IMR-90 (cell line): ENCODE measurements around the gene TPRKB. TPM values are rescaled to one million over a fixed set of nuclear protein-coding genes. Genes with fewer than 3 reads are reported as not detected.

Source experiments
- ATAC-seq: fragments of 200-7000 bp; cut with Tn5 transposase; 2 replicates; pipeline ENCODE4 v1.9.1; 2020; ENCODE audit warnings: low read depth, mild to moderate bottlenecking, moderate library complexity
- BruUV-seq: library from RNA; stranded (reverse); fragments of 400-500 nt; replicated peaks from 2 replicates; lab custom pipeline; 2021; lab: Mats Ljungman, UMichigan
- CTCF ChIA-PET: fragments of 300-600 bp; formaldehyde crosslinking; extraction: SDS; loops from one replicate; lab custom pipeline; 2021; ENCODE audit warnings: antibody characterized with exemption; lab: Yijun Ruan, JAX
- POLR2A ChIA-PET: fragments of 300-600 bp; sonication (Branson Sonifier 250); formaldehyde crosslinking; loops from one replicate; lab custom pipeline; 2022; ENCODE audit warnings: antibody characterized with exemption; ENCODE audit not compliant: unreplicated experiment; lab: Charles Lee
- DNase-seq: peaks from one replicate; pipeline ENCODE4 v3.0.0; 2013
- H2AFZ ChIP-seq: replicated peaks from 2 replicates; pipeline ENCODE3; 2013; ENCODE audit warnings: low read length, mild to moderate bottlenecking; ENCODE audit not compliant: poor library complexity
- H2AK5ac ChIP-seq: 2 replicates; pipeline ENCODE4 v1.6.1; 2013; ENCODE audit warnings: low read depth, low read length, inconsistent platforms
- H2AK9ac ChIP-seq: replicated peaks from 2 replicates; pipeline ENCODE3; 2013; ENCODE audit warnings: mild to moderate bottlenecking, low read depth, low read length, moderate library complexity; ENCODE audit not compliant: poor library complexity
- H2BK120ac ChIP-seq: 2 replicates; pipeline ENCODE4 v1.6.1; 2013; ENCODE audit warnings: low read depth, low read length, inconsistent platforms
- H2BK15ac ChIP-seq: 3 replicates; pipeline ENCODE4 v1.6.1; 2013; ENCODE audit warnings: low read depth, low read length, inconsistent platforms
- H2BK20ac ChIP-seq: 2 replicates; pipeline ENCODE4 v1.6.1; 2013; ENCODE audit warnings: low read depth, mild to moderate bottlenecking, inconsistent platforms, low read length, moderate library complexity
- H2BK5ac ChIP-seq: 2 replicates; pipeline ENCODE4 v1.6.1; 2013; ENCODE audit warnings: mild to moderate bottlenecking, low read depth, low read length, inconsistent platforms; ENCODE audit not compliant: poor library complexity, severe bottlenecking
- H3K14ac ChIP-seq: replicated peaks from 2 replicates; pipeline ENCODE4 v1.6.1; 2013; ENCODE audit warnings: low read depth, low read length, inconsistent platforms
- H3K18ac ChIP-seq: 2 replicates; pipeline ENCODE4 v1.6.1; 2013; ENCODE audit warnings: low read depth, low read length, control low read depth
- H3K23ac ChIP-seq: 2 replicates; pipeline ENCODE4 v1.6.1; 2013; ENCODE audit warnings: low read depth, low read length, inconsistent platforms
- H3K27ac ChIP-seq: 2 replicates; pipeline ENCODE4 v1.5.1; 2013; ENCODE audit warnings: mild to moderate bottlenecking, control low read depth, low read length; ENCODE audit not compliant: insufficient read depth
- H3K27me3 ChIP-seq: 2 replicates; pipeline ENCODE4 v1.6.1; 2013; ENCODE audit warnings: low read length; ENCODE audit not compliant: control insufficient read depth, insufficient read depth
- H3K36me3 ChIP-seq: 2 replicates; pipeline ENCODE4 v1.6.1; 2013; ENCODE audit warnings: low read length, mixed read lengths; ENCODE audit not compliant: control insufficient read depth, insufficient read depth
- H3K4ac ChIP-seq: 2 replicates; pipeline ENCODE4 v1.6.1; 2013; ENCODE audit warnings: low read depth, low read length, inconsistent platforms
- H3K4me1 ChIP-seq: 2 replicates; pipeline ENCODE4 v1.6.1; 2013; ENCODE audit warnings: low read length, mixed read lengths; ENCODE audit not compliant: control insufficient read depth, insufficient read depth
- H3K4me2 ChIP-seq: 2 replicates; pipeline ENCODE4 v1.6.1; 2013; ENCODE audit warnings: low read depth, mild to moderate bottlenecking, control low read depth, low read length, moderate library complexity
- H3K4me3 ChIP-seq: 2 replicates; pipeline ENCODE4 v1.5.1; 2013; ENCODE audit warnings: low read depth, mild to moderate bottlenecking, control low read depth, low read length, moderate library complexity; ENCODE audit not compliant: insufficient read depth
- H3K56ac ChIP-seq: 2 replicates; pipeline ENCODE4 v1.6.1; 2013; ENCODE audit warnings: low read length, inconsistent platforms; ENCODE audit not compliant: insufficient read depth; ENCODE audit errors: extremely low read depth
- H3K79me1 ChIP-seq, 2 experiments: 2 replicates each; pipeline ENCODE4 v1.6.1; 2013; ENCODE audit warnings: low read length in 2 of 2, inconsistent platforms in 1 of 2, low read depth in 1 of 2
- H3K9ac ChIP-seq: 2 replicates; pipeline ENCODE4 v1.6.1; 2013; ENCODE audit warnings: low read depth, low read length, control low read depth
- H3K9me1 ChIP-seq: 2 replicates; pipeline ENCODE4 v1.6.1; 2013; ENCODE audit warnings: low read length, inconsistent platforms; ENCODE audit not compliant: insufficient read depth
- H3K9me3 ChIP-seq: 2 replicates; pipeline ENCODE4 v1.6.1; 2013; ENCODE audit warnings: low read length; ENCODE audit not compliant: control insufficient read depth, insufficient read depth
- H4K20me1 ChIP-seq: 2 replicates; pipeline ENCODE4 v1.6.1; 2013; ENCODE audit warnings: low read length, inconsistent platforms; ENCODE audit not compliant: insufficient read depth
- H4K5ac ChIP-seq: 2 replicates; pipeline ENCODE4 v1.6.1; 2013; ENCODE audit warnings: mild to moderate bottlenecking, low read depth, low read length, control low read depth
- H4K8ac ChIP-seq, 2 experiments: 2 replicates each; pipeline ENCODE4 v1.6.1; 2013; ENCODE audit warnings: low read depth in 2 of 2, low read length in 2 of 2, control low read depth in 1 of 2, inconsistent platforms in 1 of 2
- H4K91ac ChIP-seq: 2 replicates; pipeline ENCODE4 v1.6.1; 2013; ENCODE audit warnings: low read depth, low read length, inconsistent platforms; ENCODE audit not compliant: insufficient read depth
- CEBPB ChIP-seq: IDR thresholded peaks from 2 replicates; pipeline ENCODE4 v1.6.1; 2012; ENCODE audit warnings: low read depth, low read length, improper control_type of control experiment
- CHD1 ChIP-seq: IDR thresholded peaks from 2 replicates; pipeline ENCODE4 v1.6.1; 2012; ENCODE audit warnings: low read depth, low read length, improper control_type of control experiment
- CTCF ChIP-seq: conservative IDR thresholded peaks from 2 replicates; pipeline ENCODE4 v1.5.1; 2012; ENCODE audit warnings: mild to moderate bottlenecking, low read depth, low read length, improper control_type of control experiment
- ELK1 ChIP-seq: fragments of 150-350 bp; IDR thresholded peaks from 2 replicates; pipeline ENCODE4 v1.6.1; 2016; ENCODE audit warnings: low read depth, mild to moderate bottlenecking, low read length, moderate library complexity, borderline replicate concordance
- MAFK ChIP-seq: IDR thresholded peaks from 2 replicates; pipeline ENCODE4 v1.6.1; 2012; ENCODE audit warnings: low read depth, low read length, improper control_type of control experiment
- MXI1 ChIP-seq: IDR thresholded peaks from 2 replicates; pipeline ENCODE4 v1.6.1; 2012; ENCODE audit warnings: low read depth, mild to moderate bottlenecking, low read length, moderate library complexity, borderline replicate concordance
- POLR2A ChIP-seq: IDR thresholded peaks from 2 replicates; pipeline ENCODE4 v1.6.1; 2012; ENCODE audit warnings: mild to moderate bottlenecking, low read depth, low read length
- RAD21 ChIP-seq: IDR thresholded peaks from 2 replicates; pipeline ENCODE4 v1.6.1; 2012; ENCODE audit warnings: low read length, improper control_type of control experiment
- RCOR1 ChIP-seq: IDR thresholded peaks from 2 replicates; pipeline ENCODE4 v1.6.1; 2012; ENCODE audit warnings: mild to moderate bottlenecking, low read length, improper control_type of control experiment; ENCODE audit not compliant: insufficient replicate concordance
- RFX5 ChIP-seq: IDR thresholded peaks from 2 replicates; pipeline ENCODE4 v1.8.0; 2012; ENCODE audit warnings: low read depth, mild to moderate bottlenecking, low read length, moderate library complexity
- SMC3 ChIP-seq: fragments of 150-350 bp; IDR thresholded peaks from 2 replicates; pipeline ENCODE4 v1.6.1; 2016; ENCODE audit warnings: low read depth, mild to moderate bottlenecking, antibody characterized with exemption, low read length, moderate library complexity
- WGBS, 2 experiments: methylation state at CpG; one replicate each; pipeline versions ENCODE4 v1.1.5 to v1.1.7; 2013; ENCODE audit warnings: missing lambda C conversion rate in 2 of 2; ENCODE audit not compliant: insufficient read length in 1 of 2; ENCODE audit errors: extremely low coverage in 2 of 2; 5-methylcytosine and 5-hydroxymethylcytosine counted together
- dilution Hi-C: fragments of 300-500 bp; cut with HindIII; formaldehyde crosslinking; loops from one replicate; pipeline ENCODE4 v1.14.3; 2018; ENCODE audit warnings: low sequenced_read_pairs; ENCODE audit not compliant: unreplicated experiment
- in situ Hi-C: fragments of 300-500 bp; cut with MboI; formaldehyde crosslinking; loops from 3 replicates; pipeline ENCODE4 v1.14.3; 2019; ENCODE audit warnings: low sequenced_read_pairs, inconsistent platforms, mixed read lengths
- intact Hi-C: fragments of 100-400 bp; cut with micrococcal nuclease; formaldehyde crosslinking; loops from 2 replicates; pipeline ENCODE4 v1.10.0; 2022
- polyA plus RNA-seq, 3 experiments: library from polyadenylated mRNA; depleted of rRNA; stranded (reverse); fragments of >200 nt; gene quantifications; 2 replicates each; pipeline ENCODE4 v1.2.3, GENCODE V29; 2012; ENCODE audit warnings: low replicate concordance in 1 of 3
- total RNA-seq: library from RNA; depleted of rRNA; stranded (reverse); fragments of >200 nt; gene quantifications from 2 replicates; pipeline ENCODE4 v1.2.3, GENCODE V29; 2012

TPRKB gene
- total and polyA plus RNA-seq, 2 of the 4 experiments (the other 2 are of a cell fraction): 35.3 to 37.6 TPM

GRCh38 chr2:73730810-73731209 lies 6.3 kb downstream of the TPRKB start:
- no peak overlapping the region for H3K4me3 ChIP-seq
- 97% methylated on average over 4 of the region's 4 CpGs; no CpG with 5 or more reads in 1 of the 2 experiments for WGBS, 2 experiments
- H2BK15ac ChIP-seq: no peak overlapping the region
- no peak overlapping the region for H3K27ac ChIP-seq
- H4K8ac ChIP-seq: no peak overlapping the region
- CTCF ChIA-PET: no interaction called here
- TF ChIP-seq CHD1 (no peak), POLR2A (no peak), CTCF (no peak), ELK1 (no peak), CEBPB (no peak), RCOR1 (no peak), SMC3 (no peak), RFX5 (no peak), MAFK (no peak), RAD21 (no peak), MXI1 (no peak)
- no peak overlapping the region for H3K4me2 ChIP-seq
- H3K27me3 ChIP-seq: no peaks in the 10 kb centered on the region
- no peak overlapping the region for H2BK20ac ChIP-seq
- H4K5ac ChIP-seq: no peak overlapping the region
- H3K4me1 ChIP-seq: no peaks in the 10 kb centered on the region
- no peaks in the 10 kb centered on the region for H4K20me1 ChIP-seq
- H2AK5ac ChIP-seq: no peak overlapping the region
- in situ Hi-C loops: no loop called here
- H2BK5ac ChIP-seq: no peak overlapping the region
- dilution Hi-C loops: no loop called here
- peak overlapping the region; percentile 24 for H2AK9ac ChIP-seq
- no peak overlapping the region for H2BK120ac ChIP-seq
- no peak overlapping the region for H3K18ac ChIP-seq
- intact Hi-C loops: no loop called here
- no peak overlapping the region for H3K9ac ChIP-seq
- H3K9me3 ChIP-seq: no peaks in the 10 kb centered on the region
- H3K56ac ChIP-seq: no peak overlapping the region
- BruUV-seq: no TSS peak
- no peaks in the 10 kb centered on the region for H3K79me1 ChIP-seq
- H3K4ac ChIP-seq: no peak overlapping the region
- POLR2A ChIA-PET: no interaction called here
- H3K14ac ChIP-seq: no peak overlapping the region
- no peak for ATAC-seq
- H4K91ac ChIP-seq: no peak overlapping the region
- H2AFZ ChIP-seq: no peak overlapping the region
- peaks cover 16% of the 10 kb centered on the region for H3K36me3 ChIP-seq
- DNase-seq: no peak
- no peak overlapping the region for H3K23ac ChIP-seq
- H3K9me1 ChIP-seq: no peaks in the 10 kb centered on the region
